CD4-positive, alpha-beta T cell treated with Interleukin-1 beta for 1 hour (primary cell): ENCODE data around the gene CEBPE.

Experiments
- DNase-seq, 2 donors: peaks; one replicate each; pipeline ENCODE4 v3.0.0-alpha.2; 2020 to 2022

Gene CEBPE

GRCh38 chr14:23074906-23075305 lies 44.1 kb downstream of the CEBPE start:
- no peak for DNase-seq

GRCh38 chr14:23071921-23072539 lies 47.0 kb downstream of the CEBPE start:
- DNase-seq = no peak

- peak; percentile 77 to 80 for DNase-seq
These were observed 47.7 kb downstream of the CEBPE start for GRCh38 chr14:23071244-23071920.

- no peak for DNase-seq
These were observed 48.6 kb downstream of the CEBPE start for GRCh38 chr14:23070262-23071129.

- DNase-seq = no peak
These were observed 49.6 kb downstream of the CEBPE start for GRCh38 chr14:23069413-23069806.

- peak; percentile 76 to 84 for DNase-seq
These were observed 50.2 kb downstream of the CEBPE start for GRCh38 chr14:23068789-23069412.

GRCh38 chr14:23067847-23068788 lies 50.9 kb downstream of the CEBPE start:
- no peak for DNase-seq
